ENCODE measurements around the gene PEA15. TPM values are rescaled to one million over a fixed set of nuclear protein-coding genes. Genes with fewer than 3 reads are reported as not detected.

Gene PEA15
- total and polyA plus RNA-seq, 2 of the 8 experiments (the other 6 are each of a cell fraction or from before 2014, with no cell fraction given) = 71.3 to 75.1 TPM

DNA sequence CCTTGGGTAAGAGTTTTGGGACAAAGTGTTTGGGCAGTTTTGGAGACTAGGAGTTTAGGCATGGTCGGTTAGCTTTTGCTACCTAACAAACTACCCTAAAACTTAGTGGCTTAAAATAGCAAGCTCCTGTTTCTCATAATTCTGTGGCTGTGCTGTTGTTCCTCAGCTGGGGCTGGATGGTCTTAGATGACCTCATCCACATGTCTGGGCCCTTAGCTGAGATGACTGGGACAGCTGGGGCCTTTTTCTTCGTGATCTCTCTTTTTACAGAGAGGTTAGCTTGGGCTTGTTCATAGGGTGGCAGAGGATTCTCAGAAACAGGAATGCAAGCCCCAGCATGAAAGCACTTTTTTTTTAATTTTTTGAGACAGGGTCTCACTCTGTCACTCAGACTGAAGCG is 47.2 kb upstream of the PEA15 start (continued):
- no peak for TF ChIP-seq RBBP5 (IDR thresholded peaks at IDR 0.05; ENCODE audit: borderline replicate concordance, low read depth, low read length)
- no peak for TF ChIP-seq NANOG (IDR thresholded peaks at IDR 0.05; ENCODE audit: insufficient read depth, low read depth, low read length, poor library complexity, severe bottlenecking)
- TF ChIP-seq HDAC2 (IDR thresholded peaks at IDR 0.05; ENCODE audit: borderline replicate concordance in 1 of 2, low read depth in 2 of 2, low read length in 2 of 2) = no peak
